ENCODE measurements around the gene PLA2G4F.

The PLA2G4F gene

GRCh38 chr15:42182328-42182886 lies 26.0 kb upstream of the PLA2G4F start:
- H3K36me3 Mint-ChIP-seq: peaks cover 100% of the 10 kb centered on the region
- H3K4me3 Mint-ChIP-seq: no peak overlapping the region
- no peaks in the 10 kb centered on the region for H3K9me3 Mint-ChIP-seq
- DNase-seq (ENCODE audit: low spot score in 2 of 2): no peak
- H3K4me1 Mint-ChIP-seq: no peaks in the 10 kb centered on the region
- no peak for ATAC-seq
- peak overlapping the region; percentile 60 for H3K27ac Mint-ChIP-seq

- peak overlapping the region; percentile 17 for H3K27ac Mint-ChIP-seq
- no peaks in the 10 kb centered on the region for H3K9me3 Mint-ChIP-seq
- DNase-seq (ENCODE audit: low spot score in 2 of 2) (no peak), ATAC-seq (no peak)
- H3K4me3 Mint-ChIP-seq: no peak overlapping the region
- peaks cover 100% of the 10 kb centered on the region for H3K36me3 Mint-ChIP-seq
- no peaks in the 10 kb centered on the region for H3K4me1 Mint-ChIP-seq
Measured at GRCh38 chr15:42178056-42178455, 21.6 kb upstream of the PLA2G4F start.

- no peak overlapping the region for H3K4me3 Mint-ChIP-seq
- peaks cover 100% of the 10 kb centered on the region for H3K36me3 Mint-ChIP-seq
- no peak for DNase-seq (ENCODE audit: low spot score in 2 of 2)
- ATAC-seq: no peak
- H3K27ac Mint-ChIP-seq: peak overlapping the region; percentile 4
- peaks cover 7% of the 10 kb centered on the region for H3K4me1 Mint-ChIP-seq
- no peaks in the 10 kb centered on the region for H3K9me3 Mint-ChIP-seq
Measured at GRCh38 chr15:42175671-42176070, 19.2 kb upstream of the PLA2G4F start.

GRCh38 chr15:42172475-42172874 lies 16.0 kb upstream of the PLA2G4F start:
- ATAC-seq (no peak), DNase-seq (ENCODE audit: low spot score in 2 of 2) (no peak)
- Mint-ChIP-seq H3K36me3 (peaks cover 100% of the 10 kb centered on the region), H3K27ac (peak overlapping the region; percentile 20), H3K4me1 (peaks cover 7% of the 10 kb centered on the region), H3K9me3 (no peaks in the 10 kb centered on the region), H3K4me3 (no peak overlapping the region)

- H3K9me3 Mint-ChIP-seq: no peaks in the 10 kb centered on the region
- H3K4me3 Mint-ChIP-seq: no peak overlapping the region
- peaks cover 7% of the 10 kb centered on the region for H3K4me1 Mint-ChIP-seq
- H3K36me3 Mint-ChIP-seq: peaks cover 100% of the 10 kb centered on the region
- DNase-seq (ENCODE audit: low spot score in 2 of 2) (no peak), ATAC-seq (no peak)
- H3K27ac Mint-ChIP-seq: peak overlapping the region; percentile 20
Measured at GRCh38 chr15:42171795-42172194, 15.4 kb upstream of the PLA2G4F start.

- Mint-ChIP-seq H3K4me1 (peaks cover 7% of the 10 kb centered on the region), H3K36me3 (peaks cover 100% of the 10 kb centered on the region), H3K4me3 (no peak overlapping the region), H3K27ac (peak overlapping the region; percentile 20), H3K9me3 (no peaks in the 10 kb centered on the region)
- ATAC-seq: no peak
- no peak for DNase-seq (ENCODE audit: low spot score in 2 of 2)
Measured at GRCh38 chr15:42171122-42171521, 14.7 kb upstream of the PLA2G4F start.

GRCh38 chr15:42166225-42166940 lies 9.9 kb upstream of the PLA2G4F start:
- Mint-ChIP-seq H3K27ac (peak overlapping the region; percentile 65), H3K9me3 (no peaks in the 10 kb centered on the region), H3K36me3 (peaks cover 100% of the 10 kb centered on the region), H3K4me1 (peaks cover 2% of the 10 kb centered on the region), H3K4me3 (no peak overlapping the region)
- DNase-seq (ENCODE audit: low spot score in 2 of 2) (no peak), ATAC-seq (no peak)

GRCh38 chr15:42165106-42165505 lies 8.7 kb upstream of the PLA2G4F start:
- Mint-ChIP-seq H3K4me3 (no peak overlapping the region), H3K4me1 (no peaks in the 10 kb centered on the region), H3K9me3 (no peaks in the 10 kb centered on the region), H3K36me3 (peaks cover 100% of the 10 kb centered on the region), H3K27ac (peak overlapping the region; percentile 20)
- no peak for DNase-seq (ENCODE audit: low spot score in 2 of 2)
- ATAC-seq: no peak

GRCh38 chr15:42163947-42164550 lies 7.6 kb upstream of the PLA2G4F start:
- H3K9me3 Mint-ChIP-seq: no peaks in the 10 kb centered on the region
- no peak for ATAC-seq
- H3K4me3 Mint-ChIP-seq: no peak overlapping the region
- no peaks in the 10 kb centered on the region for H3K4me1 Mint-ChIP-seq
- no peak for DNase-seq (ENCODE audit: low spot score in 2 of 2)
- peak overlapping the region; percentile 20 for H3K27ac Mint-ChIP-seq
- H3K36me3 Mint-ChIP-seq: peaks cover 95% of the 10 kb centered on the region

- no peak for DNase-seq (ENCODE audit: low spot score in 2 of 2)
- no peak overlapping the region for H3K27ac Mint-ChIP-seq
- no peak for ATAC-seq
- H3K36me3 Mint-ChIP-seq: peaks cover 87% of the 10 kb centered on the region
- no peaks in the 10 kb centered on the region for H3K9me3 Mint-ChIP-seq
- no peaks in the 10 kb centered on the region for H3K4me1 Mint-ChIP-seq
- H3K4me3 Mint-ChIP-seq: no peak overlapping the region
Measured at GRCh38 chr15:42163291-42163690, 6.9 kb upstream of the PLA2G4F start.

- ATAC-seq (no peak), DNase-seq (ENCODE audit: low spot score in 2 of 2) (no peak)
- no peak overlapping the region for H3K27ac Mint-ChIP-seq
- H3K4me1 Mint-ChIP-seq: no peaks in the 10 kb centered on the region
- H3K36me3 Mint-ChIP-seq: peaks cover 55% of the 10 kb centered on the region
- H3K4me3 Mint-ChIP-seq: no peak overlapping the region
- no peaks in the 10 kb centered on the region for H3K9me3 Mint-ChIP-seq
Measured at GRCh38 chr15:42160136-42160535, 3.7 kb upstream of the PLA2G4F start.

- no peak for DNase-seq (ENCODE audit: low spot score in 2 of 2)
- Mint-ChIP-seq H3K27ac (peak overlapping the region; percentile 12), H3K4me1 (no peaks in the 10 kb centered on the region), H3K36me3 (peaks cover 49% of the 10 kb centered on the region), H3K4me3 (no peak overlapping the region), H3K9me3 (no peaks in the 10 kb centered on the region)
- no peak for ATAC-seq
Measured at GRCh38 chr15:42159381-42160015, 3.1 kb upstream of the PLA2G4F start.

- Mint-ChIP-seq H3K27ac (no peak overlapping the region), H3K4me1 (no peaks in the 10 kb centered on the region), H3K4me3 (no peak overlapping the region), H3K36me3 (peaks cover 44% of the 10 kb centered on the region), H3K9me3 (no peaks in the 10 kb centered on the region)
- ATAC-seq (no peak), DNase-seq (ENCODE audit: low spot score in 2 of 2) (no peak)
Measured at GRCh38 chr15:42158941-42159340, 2.5 kb upstream of the PLA2G4F start.

- ATAC-seq (no peak), DNase-seq (ENCODE audit: low spot score in 2 of 2) (no peak)
- Mint-ChIP-seq H3K36me3 (peaks cover 36% of the 10 kb centered on the region), H3K9me3 (no peaks in the 10 kb centered on the region), H3K4me1 (no peaks in the 10 kb centered on the region), H3K4me3 (no peak overlapping the region), H3K27ac (no peak overlapping the region)
Measured at GRCh38 chr15:42157981-42158765, 1.7 kb upstream of the PLA2G4F start.

- Mint-ChIP-seq H3K4me3 (no peak overlapping the region), H3K9me3 (no peaks in the 10 kb centered on the region), H3K4me1 (no peaks in the 10 kb centered on the region), H3K36me3 (peaks cover 28% of the 10 kb centered on the region), H3K27ac (no peak overlapping the region)
- ATAC-seq (no peak), DNase-seq (ENCODE audit: low spot score in 2 of 2) (no peak)
Measured at GRCh38 chr15:42157381-42157780, 945 bp upstream of the PLA2G4F start.

Measured in stimulated activated effector memory CD8-positive, alpha-beta T cell treated with anti-CD3 and anti-CD28 coated beads, Interleukin-12 subunit alpha, Interleukin-12 subunit beta, amount 100 ng/mL, for 72 hours (primary cell).